ENCODE results near the gene IFI16. TPM values are rescaled to one million over a fixed set of nuclear protein-coding genes. Genes with fewer than 3 reads are reported as not detected.

The IFI16 gene
- total RNA-seq, 2 experiments from 2014 or later = 99.3 to 271 TPM

DNA sequence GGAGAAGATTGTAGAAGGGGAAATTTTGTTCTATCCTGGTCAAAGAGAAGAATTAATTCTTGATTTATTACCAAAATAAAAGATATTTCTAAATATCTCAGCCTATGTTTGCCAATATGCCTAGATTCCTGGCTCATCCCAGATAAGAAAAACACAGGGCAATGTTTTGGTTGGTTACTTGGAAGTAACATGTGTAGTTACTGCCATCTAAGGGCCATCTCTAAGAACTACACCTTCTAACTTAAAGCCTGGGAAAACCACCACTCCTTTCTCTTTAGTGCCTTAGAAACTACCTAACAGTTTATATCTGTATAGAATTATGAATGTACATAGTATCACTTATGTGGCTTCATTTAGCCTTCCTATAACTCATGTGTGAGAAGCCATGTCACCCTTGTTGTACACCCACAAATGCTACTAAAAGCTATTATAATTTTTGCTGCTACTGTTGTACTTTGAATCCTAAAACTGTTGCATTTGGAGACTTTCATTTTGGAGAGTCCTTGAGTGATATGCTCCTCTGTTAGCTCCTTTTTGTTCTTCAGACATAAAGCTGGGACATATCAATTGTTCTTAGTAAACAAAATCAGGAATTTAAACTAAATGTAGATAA is 62.4 kb downstream of the IFI16 start:
- BruUV-seq (replicated peaks) = no TSS peak
- Histone ChIP-seq H3K4me2 (ENCODE audit: low read length) (peak overlapping the region; percentile 74), H3K4me1 (ENCODE audit: insufficient read depth, low read length, poor library complexity, severe bottlenecking) (peaks cover 77% of the 10 kb centered on the region), H3K9me3 (ENCODE audit: low read length) (no peaks in the 10 kb centered on the region), H3K36me3 (ENCODE audit: insufficient read depth, low read length) (peaks cover 17% of the 10 kb centered on the region; the same call in 1 of the 2 replicates), H3K9me2 (ENCODE audit: insufficient read depth, low read length) (no peaks in the 10 kb centered on the region), H2AFZ (ENCODE audit: low read length) (peak overlapping the region; percentile 60), H3K79me2 (ENCODE audit: insufficient read depth, low read depth, low read length) (peaks cover 57% of the 10 kb centered on the region), H3K27ac (ENCODE audit: low read depth, low read length, poor library complexity, severe bottlenecking) (peak overlapping the region; percentile 68), H4K20me1 (ENCODE audit: insufficient read depth, low read length) (no peaks in the 10 kb centered on the region), H3K4me3 (ENCODE audit: low read depth, low read length, poor library complexity, severe bottlenecking) (peak overlapping the region; percentile 68)
- peak; percentile 78 for DNase-seq (ENCODE audit: low spot score)
- CTCF ChIA-PET (ENCODE audit: unreplicated experiment) = no interaction called here
- POLR2A ChIA-PET = interaction anchor here (0.7 to 7.5 kb wide), 5 partner anchors 17 to 894 kb away, joined by 3 to 93 read pairs (median 4); partner anchors contain the start of gene IFI16
- intact Hi-C loops (cut with micrococcal nuclease; ENCODE audit: unreplicated experiment) = loop anchor here (1.0 to 10.0 kb wide), 6 partner anchors 140 to 826 kb away; partner anchors contain the start of gene PYHIN1
- no peak for TF ChIP-seq EZH2phosphoT487 (IDR thresholded peaks at IDR 0.05; ENCODE audit: borderline replicate concordance, low read depth, low read length)
- TF ChIP-seq, protein P1, sequence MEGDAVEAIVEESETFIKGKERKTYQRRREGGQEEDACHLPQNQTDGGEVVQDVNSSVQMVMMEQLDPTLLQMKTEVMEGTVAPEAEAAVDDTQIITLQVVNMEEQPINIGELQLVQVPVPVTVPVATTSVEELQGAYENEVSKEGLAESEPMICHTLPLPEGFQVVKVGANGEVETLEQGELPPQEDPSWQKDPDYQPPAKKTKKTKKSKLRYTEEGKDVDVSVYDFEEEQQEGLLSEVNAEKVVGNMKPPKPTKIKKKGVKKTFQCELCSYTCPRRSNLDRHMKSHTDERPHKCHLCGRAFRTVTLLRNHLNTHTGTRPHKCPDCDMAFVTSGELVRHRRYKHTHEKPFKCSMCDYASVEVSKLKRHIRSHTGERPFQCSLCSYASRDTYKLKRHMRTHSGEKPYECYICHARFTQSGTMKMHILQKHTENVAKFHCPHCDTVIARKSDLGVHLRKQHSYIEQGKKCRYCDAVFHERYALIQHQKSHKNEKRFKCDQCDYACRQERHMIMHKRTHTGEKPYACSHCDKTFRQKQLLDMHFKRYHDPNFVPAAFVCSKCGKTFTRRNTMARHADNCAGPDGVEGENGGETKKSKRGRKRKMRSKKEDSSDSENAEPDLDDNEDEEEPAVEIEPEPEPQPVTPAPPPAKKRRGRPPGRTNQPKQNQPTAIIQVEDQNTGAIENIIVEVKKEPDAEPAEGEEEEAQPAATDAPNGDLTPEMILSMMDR (conservative IDR thresholded peaks at IDR 0.05; ENCODE audit: low read length) = peak; percentile 92

DNA sequence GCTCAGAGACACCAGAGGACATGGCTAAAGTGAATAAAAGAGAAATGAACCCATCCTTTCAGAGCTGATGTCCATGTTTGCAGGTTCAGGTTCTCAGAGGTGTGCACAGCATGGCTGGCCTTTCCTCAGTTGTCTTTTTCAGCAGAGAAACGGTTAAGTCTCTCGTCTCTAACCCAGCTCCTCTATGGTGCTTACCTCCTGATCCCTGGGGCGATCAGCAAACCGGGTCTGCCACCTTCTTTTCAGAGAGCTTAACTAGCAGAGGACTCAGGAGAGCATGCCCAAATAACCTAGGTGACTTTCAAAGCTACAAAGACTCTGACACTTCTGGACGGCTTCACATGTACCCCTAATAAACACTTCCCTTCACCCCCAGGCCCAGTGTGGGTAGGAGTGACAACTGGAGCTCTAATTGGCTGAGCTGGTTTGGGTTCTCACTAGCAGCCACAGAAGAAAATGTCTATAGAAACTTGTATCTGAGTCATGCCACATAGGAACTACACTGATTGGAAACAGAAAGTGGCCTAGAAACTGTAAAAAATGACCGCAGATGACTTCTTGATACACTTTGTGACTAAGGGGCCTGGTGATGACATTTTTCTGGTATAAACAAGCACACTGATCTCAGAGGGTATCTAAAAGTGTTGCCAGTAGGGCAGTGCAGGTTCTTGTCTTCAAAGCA is 66.9 kb downstream of the IFI16 start, which contains the start of gene AIM2:
Gene AIM2, minus strand, starts transcription at position 329 of the 682 bp plus-strand sequence. CDS start 3,267 bp downstream, outside the sequence.
- peak; percentile 60 for DNase-seq (ENCODE audit: low spot score)
- Histone ChIP-seq H3K9me2 (ENCODE audit: insufficient read depth, low read length) (no peaks in the 10 kb centered on the region), H3K4me1 (ENCODE audit: insufficient read depth, low read length, poor library complexity, severe bottlenecking) (peaks cover 48% of the 10 kb centered on the region), H4K20me1 (ENCODE audit: insufficient read depth, low read length) (no peaks in the 10 kb centered on the region), H3K27ac (ENCODE audit: low read depth, low read length, poor library complexity, severe bottlenecking) (peak within 1 kb of the TSS; percentile 86), H2AFZ (ENCODE audit: low read length) (peak within 1 kb of the TSS; percentile 93), H3K4me3 (ENCODE audit: low read depth, low read length, poor library complexity, severe bottlenecking) (peak within 1 kb of the TSS; percentile 68), H3K9me3 (ENCODE audit: low read length) (no peaks in the 10 kb centered on the region), H3K36me3 (ENCODE audit: insufficient read depth, low read length) (no peaks in the 10 kb centered on the region; the same call in 1 of the 2 replicates), H3K79me2 (ENCODE audit: insufficient read depth, low read depth, low read length) (peaks cover 41% of the 10 kb centered on the region), H3K4me2 (ENCODE audit: low read length) (peak within 1 kb of the TSS; percentile 74)
- no peak for TF ChIP-seq EZH2phosphoT487 (IDR thresholded peaks at IDR 0.05; ENCODE audit: borderline replicate concordance, low read depth, low read length)
- TF ChIP-seq, protein P1 (conservative IDR thresholded peaks at IDR 0.05; ENCODE audit: low read length) = no peak
- ChIA-PET CTCF (ENCODE audit: unreplicated experiment) (interaction anchor here (0.5 to 1.4 kb wide), 3 partner anchors 12 to 1943 kb away, joined by 4 to 5 read pairs (median 5); partner anchors contain the start of gene IFI16), POLR2A (interaction anchor here (0.6 to 3.4 kb wide), 14 partner anchors 9 to 934 kb away, joined by 3 to 28 read pairs (median 5); partner anchors contain the start of gene IFI16)
- intact Hi-C loops (cut with micrococcal nuclease; ENCODE audit: unreplicated experiment) = loop anchor here (10.0 kb wide), 1 partner anchor 512 kb away; no protein-coding TSS in a partner anchor
- BruUV-seq (replicated peaks) = no TSS peak

Measured in OCI-LY7 (cell line).